Skin of body (tissue), 2 donors: ENCODE data around the gene TTC9B. TPM values are rescaled to one million over a fixed set of nuclear protein-coding genes. Genes with fewer than 3 reads are reported as not detected.

Experiments
- DNase-seq: peaks from one replicate; lab custom pipeline; 2025; lab: John Stamatoyannopoulos, UW
- total RNA-seq: library from RNA; depleted of rRNA; stranded (reverse); fragments of >200 nt; gene quantifications from one replicate; pipeline ENCODE4 v1.2.3, GENCODE V29; 2014

Gene TTC9B
- not detected for total RNA-seq

- DNase-seq, result no peak
Measured at GRCh38 chr19:40217934-40218890, at the start of gene TTC9B. Gene TTC9B, minus strand, starts transcription at chr19:40218384. Its CDS starts 3 bp downstream, at chr19:40218381.

GRCh38 chr19:40267601-40267997 lies 49.4 kb upstream of the TTC9B start:
- DNase-seq, result no peak

GRCh38 chr19:40266912-40267600 lies 48.9 kb upstream of the TTC9B start:
- no peak for DNase-seq

- no peak for DNase-seq
Measured at GRCh38 chr19:40266119-40266518, 47.9 kb upstream of the TTC9B start.

DNA sequence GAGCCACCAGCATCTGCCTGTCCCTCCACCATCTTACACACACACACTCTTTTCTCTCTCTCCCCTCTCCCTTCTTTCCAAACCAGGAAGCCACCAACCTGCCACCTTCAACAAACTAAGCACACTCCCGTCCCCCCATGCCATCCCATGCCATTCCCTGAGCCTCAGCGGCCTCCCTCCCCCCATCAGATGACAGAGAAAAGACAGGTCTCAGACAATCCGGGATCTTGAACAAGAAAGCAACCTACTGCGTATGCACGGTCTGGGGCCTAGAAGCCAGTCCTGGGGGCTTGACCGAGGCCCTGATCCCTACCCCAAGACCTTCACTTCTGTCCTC lies 47.5 kb upstream of the TTC9B start:
- no peak for DNase-seq

- no peak for DNase-seq
Measured at GRCh38 chr19:40265055-40265762, 47.0 kb upstream of the TTC9B start.

GRCh38 chr19:40264314-40265054 lies 46.3 kb upstream of the TTC9B start:
- DNase-seq, result no peak

GRCh38 chr19:40263440-40264313 lies 45.5 kb upstream of the TTC9B start:
- DNase-seq, result no peak

DNA sequence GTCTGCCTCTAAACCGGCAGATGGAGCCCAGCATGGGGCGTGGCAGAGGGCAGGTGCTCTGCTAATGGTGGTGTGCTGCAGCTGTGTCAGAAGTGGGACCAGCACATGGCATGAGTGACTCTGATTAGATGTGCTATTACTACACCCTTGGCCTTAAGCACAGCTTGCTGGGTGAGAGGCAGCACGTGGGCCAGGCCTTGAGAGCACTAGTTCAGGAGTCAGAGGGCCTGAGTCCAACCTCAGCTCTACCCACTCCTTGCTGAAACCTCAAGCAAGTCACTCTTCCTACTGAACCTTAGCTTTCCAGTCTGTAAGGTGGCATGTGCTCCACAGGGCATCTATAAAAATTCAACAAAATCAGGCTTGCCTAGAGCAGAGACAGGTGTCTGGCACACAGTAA lies 44.2 kb upstream of the TTC9B start:
- no peak for DNase-seq

GRCh38 chr19:40261631-40262030 lies 43.4 kb upstream of the TTC9B start:
- no peak for DNase-seq

DNA sequence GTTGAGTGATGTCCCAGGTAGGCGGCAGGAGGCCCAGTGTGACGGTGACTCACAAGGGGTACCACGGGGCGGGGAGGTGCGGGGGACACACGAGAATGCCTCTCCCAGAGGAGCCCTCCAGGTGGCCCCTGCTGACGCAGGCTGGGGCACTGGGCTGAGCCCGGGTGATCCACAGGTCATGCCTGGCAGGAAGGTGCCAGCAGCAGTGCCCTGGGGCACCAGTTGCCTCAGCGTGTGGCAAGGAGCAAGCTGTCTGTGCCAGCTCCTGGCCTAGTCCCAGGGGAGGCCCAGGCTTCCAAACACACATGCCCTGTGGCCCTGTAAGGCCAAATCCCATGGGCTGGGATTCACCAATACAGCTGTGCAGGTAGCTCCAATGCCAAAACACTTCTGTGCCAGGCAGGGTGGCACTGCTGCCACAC lies 38.9 kb upstream of the TTC9B start:
- no peak for DNase-seq

DNA sequence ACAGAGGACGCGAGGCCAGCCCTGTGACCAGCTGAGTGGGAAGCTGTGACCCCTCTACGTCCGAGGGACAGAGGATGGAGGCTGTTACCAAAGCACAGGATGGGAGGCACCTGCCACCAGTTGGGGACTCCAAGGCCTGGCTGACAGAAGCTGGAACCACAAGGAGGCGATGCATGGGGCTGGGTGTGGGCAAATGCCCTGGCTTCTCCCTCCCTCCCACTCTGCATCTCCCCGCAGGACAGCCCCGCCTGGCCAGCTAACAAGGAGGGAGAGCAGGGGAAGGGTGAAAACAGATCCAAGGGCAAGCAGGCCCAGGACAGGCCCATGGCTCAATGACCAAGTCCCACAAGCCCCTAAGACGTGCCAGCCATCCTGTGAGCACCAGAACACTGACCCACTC lies 38.3 kb upstream of the TTC9B start:
- no peak for DNase-seq

DNA sequence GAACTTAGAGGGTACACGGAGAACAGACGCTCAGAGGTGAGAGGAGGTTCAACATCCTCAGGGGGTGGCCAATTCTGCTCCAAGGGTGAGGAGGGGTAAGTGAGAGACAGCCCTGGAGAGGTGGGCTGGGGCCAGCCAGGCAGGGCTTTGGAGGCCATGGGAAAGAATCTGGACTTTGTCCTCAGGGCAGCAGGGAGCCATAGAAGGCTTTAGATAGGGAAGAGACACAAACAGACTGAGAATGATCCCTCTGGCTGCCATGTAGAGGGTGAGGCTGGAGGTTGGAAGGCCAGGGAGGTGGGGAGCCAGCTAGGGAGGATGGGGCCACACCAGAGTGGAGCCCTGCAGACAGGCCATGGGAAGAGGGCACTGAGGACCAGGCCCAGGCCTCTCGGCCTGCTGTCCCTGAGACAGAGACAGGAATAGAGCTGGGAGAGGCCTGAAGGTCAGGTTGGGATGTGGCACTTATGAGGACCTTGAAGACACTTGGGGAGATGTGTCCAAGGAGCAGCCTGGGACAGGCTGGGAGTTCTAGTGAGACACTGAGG lies 37.5 kb upstream of the TTC9B start:
- no peak for DNase-seq

DNA sequence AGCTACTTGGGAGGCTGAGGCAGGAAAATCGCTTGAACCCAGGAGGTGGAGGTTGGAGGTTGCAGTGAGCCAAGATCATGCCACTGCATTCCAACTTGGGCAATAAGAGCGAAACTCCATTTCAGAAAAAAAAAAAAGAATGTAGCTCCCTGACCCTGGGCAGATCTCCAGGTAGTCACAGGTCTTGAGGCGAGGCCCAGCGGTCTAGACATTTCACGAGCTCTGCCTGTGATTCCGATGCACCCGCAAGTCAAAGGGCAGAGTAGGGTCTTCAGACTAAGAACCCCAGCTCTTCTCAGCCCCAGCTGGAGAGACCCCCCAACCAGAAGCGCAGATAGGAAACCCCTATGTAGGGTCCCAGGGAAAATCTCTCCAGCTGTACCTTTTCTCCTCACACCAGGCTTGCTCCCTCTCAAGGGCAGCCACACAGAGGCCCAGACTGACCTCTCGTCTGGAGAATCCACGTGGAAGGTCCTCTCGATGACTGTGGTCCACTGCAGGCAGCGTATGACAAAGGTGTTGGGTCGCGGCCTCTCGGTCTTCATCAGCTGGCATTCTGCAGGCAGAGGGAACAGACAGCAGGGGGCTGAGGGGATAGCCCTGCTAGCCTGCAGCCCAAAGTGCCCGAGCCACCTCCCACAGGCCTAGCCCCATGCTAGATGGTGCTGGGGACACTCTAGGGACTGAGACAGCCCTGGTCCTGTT lies 36.7 kb upstream of the TTC9B start:
- no peak for DNase-seq

DNA sequence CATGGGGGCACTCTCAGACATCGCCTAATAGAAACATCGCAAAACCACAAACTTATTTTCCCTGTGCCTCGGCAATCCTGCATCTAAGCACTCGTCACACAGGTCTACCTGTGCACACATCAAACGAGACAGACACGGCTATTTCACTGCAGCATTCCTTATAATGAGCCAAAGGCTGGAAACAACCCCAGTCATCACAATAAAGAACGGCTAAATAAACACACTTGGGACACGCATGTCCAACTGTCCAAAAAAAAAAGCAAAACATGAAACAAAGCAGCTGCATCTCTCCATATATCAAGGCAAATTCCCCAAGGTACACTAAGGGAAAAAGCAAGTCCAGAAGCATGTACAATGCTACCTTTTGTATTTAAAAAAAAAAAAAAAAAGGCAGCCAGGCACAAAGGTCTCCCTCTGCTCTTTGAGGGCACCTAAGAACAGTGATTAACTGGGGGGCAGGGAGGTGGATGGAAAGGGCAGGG lies 35.5 kb upstream of the TTC9B start:
- no peak for DNase-seq

DNA sequence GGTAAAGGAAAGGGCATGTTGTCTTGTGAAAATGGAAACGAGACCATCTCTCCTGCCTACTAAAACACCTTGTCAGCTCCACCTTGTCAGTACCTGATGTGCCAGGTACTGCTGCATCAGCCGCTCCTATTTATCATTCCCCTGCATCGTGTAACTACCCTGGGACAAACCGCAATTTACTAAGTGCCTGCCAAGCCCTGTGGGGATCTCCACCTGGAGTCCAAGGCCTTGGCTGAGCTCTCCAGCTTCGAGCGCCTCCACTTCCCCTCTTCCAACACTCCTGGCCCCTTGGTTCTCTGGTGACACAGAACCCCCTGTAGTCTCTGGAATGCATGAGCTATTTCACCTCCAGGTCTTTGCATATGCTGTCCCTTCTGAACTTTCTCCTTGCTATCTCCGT lies 34.2 kb upstream of the TTC9B start:
- DNase-seq, result no peak

- no peak for DNase-seq
Measured at GRCh38 chr19:40251991-40252390, 33.8 kb upstream of the TTC9B start.

DNA sequence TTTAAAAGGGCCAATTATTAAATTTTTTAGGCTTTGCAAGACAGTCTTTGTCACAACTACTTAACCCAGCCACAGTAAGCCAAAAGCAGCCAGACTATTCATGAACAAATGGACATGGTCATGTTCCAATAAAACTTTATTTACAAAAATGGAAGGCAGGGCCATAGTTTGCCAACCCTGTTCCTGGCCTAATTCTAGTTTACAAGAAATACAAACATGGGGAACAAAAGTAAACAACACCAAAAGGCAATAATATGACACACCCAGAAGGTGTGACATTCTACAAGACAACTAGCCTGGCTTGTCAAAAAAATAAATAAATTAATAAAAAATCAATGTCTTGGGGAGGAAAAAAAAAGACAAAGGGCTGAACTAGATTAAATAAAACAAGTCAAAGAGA lies 33.1 kb upstream of the TTC9B start:
- DNase-seq, result no peak

DNA sequence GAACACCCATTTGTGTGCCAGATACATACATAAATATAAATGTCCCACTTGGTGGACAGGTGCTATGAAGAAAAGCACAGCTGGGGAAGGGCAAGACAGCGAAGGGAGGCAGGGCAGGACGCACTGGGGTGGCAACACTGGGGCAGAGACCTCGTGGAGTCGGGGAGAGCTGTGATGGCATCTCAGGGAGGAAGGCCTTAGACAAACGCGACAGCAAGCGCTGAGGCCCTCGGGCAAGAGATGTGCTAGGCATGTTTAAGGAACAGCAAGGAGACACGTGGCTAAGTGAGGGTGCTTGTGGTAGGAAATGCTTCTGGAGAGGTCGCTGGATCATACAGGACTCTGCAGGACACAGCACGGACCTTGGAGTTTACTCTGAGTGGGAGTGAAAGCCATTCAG lies 31.6 kb upstream of the TTC9B start:
- DNase-seq, result no peak
